Vagina (tissue), 2 donors: ENCODE results near the gene TUBGCP4.

Experiments used
- CTCF ChIP-seq, 3 experiments: fragments of 450-650 bp in 2 of 3; fragments of 200-600 bp in 1 of 3; sonication (generic) in 1 of 3; IDR thresholded peaks; one replicate each; pipeline ENCODE4 v1.5.1; 2017 to 2019; ENCODE audit warnings: antibody characterized with exemption in 3 of 3, mild to moderate bottlenecking in 2 of 3, moderate library complexity in 2 of 3
- POLR2A ChIP-seq, 2 donors: fragments of 450-650 bp; IDR thresholded peaks; one replicate each; pipeline ENCODE4 v1.6.1; 2017; ENCODE audit warnings: antibody characterized with exemption in 2 of 2, mild to moderate bottlenecking in 2 of 2, moderate library complexity in 2 of 2
- POLR2AphosphoS5 ChIP-seq, 2 donors: sonication (generic); formaldehyde crosslinking; IDR thresholded peaks; one replicate each; pipeline ENCODE4 v1.9.0; 2017; ENCODE audit warnings: antibody characterized with exemption in 2 of 2, mild to moderate bottlenecking in 2 of 2, low read depth in 1 of 2; ENCODE audit not compliant: insufficient read depth in 1 of 2

DNA sequence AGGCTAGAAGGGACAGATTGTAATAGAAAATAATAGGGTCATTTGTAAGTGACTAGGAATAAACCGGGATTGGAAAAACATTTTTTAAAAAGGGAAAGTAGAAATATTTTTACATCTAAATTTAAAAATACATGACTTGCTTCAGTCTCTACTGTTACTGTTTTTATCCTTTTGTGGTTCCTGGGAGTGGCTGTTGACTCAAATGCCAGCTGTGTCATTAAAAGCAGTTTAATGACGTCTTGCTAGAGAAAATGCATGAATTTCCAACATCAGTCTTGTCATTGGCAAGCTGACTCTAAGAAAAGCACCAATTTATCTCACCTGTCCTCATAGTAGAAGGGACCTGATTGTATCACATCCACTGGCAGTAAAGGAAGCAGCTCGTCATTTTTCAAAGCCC lies 23.8 kb upstream of the TUBGCP4 start:
- TF ChIP-seq CTCF (IDR thresholded peaks at IDR 0.05), result no peak
- TF ChIP-seq POLR2A (IDR thresholded peaks at IDR 0.05), result no peak
- TF ChIP-seq POLR2AphosphoS5 (IDR thresholded peaks at IDR 0.05; ENCODE audit: insufficient read depth in 1 of 2, low read depth in 1 of 2), result no peak
